ENCODE measurements around the gene CCDC116. TPM values are rescaled to one million over a fixed set of nuclear protein-coding genes. Genes with fewer than 3 reads are reported as not detected.
"Not testable (repeated sequence)": the region's sequence is repeated elsewhere in the genome, so short reads cannot be mapped to it uniquely, and the experiment has no call there.

The CCDC116 gene
- total and polyA plus RNA-seq, 10 of the 15 experiments (the other 5 are each of a cell fraction or from before 2014, with no cell fraction given) = 0.04 to 0.18 (median 0.04) TPM; not detected in 6

- TF ChIP-seq NKRF (conservative IDR thresholded peaks at IDR 0.05) (peak; percentile 51; the same call in 1 of the 2 replicates), MEF2B (IDR thresholded peaks at IDR 0.05; ENCODE audit: partially characterized antibody, poor library complexity, severe bottlenecking) (peak; percentile 61)
These were observed 10.3 kb downstream of the CCDC116 start (continued) for GRCh38 chr22:21642584-21643448.

- intact Hi-C loops (cut with micrococcal nuclease; ENCODE audit: unreplicated experiment) = loop anchor here (10.0 kb wide), 1 partner anchor 59 kb away; no protein-coding TSS in a partner anchor
- Histone ChIP-seq H3K9me3 (replicated peaks; ENCODE audit: control insufficient read depth, insufficient read depth, low read length) (no peaks in the 10 kb centered on the region), H3K4me1 (ENCODE audit: control insufficient read depth, insufficient read depth, low read length) (peaks cover 15% of the 10 kb centered on the region), H2AFZ (ENCODE audit: control insufficient read depth, low read depth, low read length) (no peak overlapping the region; the same call in 1 of the 2 replicates), H3K4me2 (ENCODE audit: control insufficient read depth, insufficient read depth) (peak overlapping the region; percentile 93), H3K79me2 (ENCODE audit: control insufficient read depth, insufficient read depth, low read length) (peaks cover 26% of the 10 kb centered on the region), H3K27ac (ENCODE audit: control insufficient read depth, insufficient read depth) (peak overlapping the region; percentile 88; the same call in 1 of the 2 replicates), H3K36me3 (ENCODE audit: control insufficient read depth in 2 of 2, insufficient read depth in 2 of 2, low read length in 1 of 2) (peaks cover under 1 to 6% of the 10 kb centered on the region in 2 experiments), H3K4me3 (peak overlapping the region; percentile 97), H3K27me3 (replicated peaks in 1 of 2; ENCODE audit: control insufficient read depth in 2 of 2, insufficient read depth in 2 of 2, low read length in 1 of 2) (no peaks in the 10 kb centered on the region), H4K20me1 (ENCODE audit: control insufficient read depth, insufficient read depth) (peaks cover 4% of the 10 kb centered on the region; the same call in 1 of the 2 replicates), H3K9ac (ENCODE audit: control insufficient read depth, insufficient read depth, low read length) (peak overlapping the region; percentile 90)
- TF ChIP-seq BHLHE40 (IDR thresholded peaks at IDR 0.05; ENCODE audit: borderline replicate concordance in 1 of 2, low read depth in 2 of 2, low read length in 1 of 2) (no peak), CTCF (IDR thresholded peaks at IDR 0.05 in 2 of 3, conservative IDR thresholded peaks at IDR 0.05 in 1 of 3; ENCODE audit: control insufficient read depth in 2 of 3, extremely low read depth in 1 of 3, insufficient read depth in 1 of 3, low read depth in 3 of 3, low read length in 3 of 3) (peak; percentile 16 to 42 (median 18); a peak in 2 of 6 replicates)
- ChIA-PET CTCF (interaction anchor here (0.6 to 5.6 kb wide), 13 partner anchors 10 to 210 kb away, joined by 3 to 106 read pairs (median 4); partner anchors contain the start of genes CCDC116 and YDJC), POLR2A (interaction anchor here (3.6 kb wide), 1 partner anchor 14 kb away, joined by 42 read pairs; the partner anchor contains the start of gene YDJC), SMC1A (ENCODE audit: uncharacterized antibody, unreplicated experiment) (interaction anchor here (0.6 to 3.9 kb wide), 6 partner anchors 11 to 310 kb away, joined by 3 to 39 read pairs (median 4); partner anchors contain the start of genes CCDC116 and YDJC), RAD21 (ENCODE audit: unreplicated experiment) (interaction anchor here (0.6 to 3.4 kb wide), 5 partner anchors 8 to 1405 kb away, joined by 3 to 50 read pairs (median 12); partner anchors contain the start of gene YDJC)
- no TSS peak for BruUV-seq (replicated peaks)
- DNase-seq (ENCODE audit: low read depth, low spot score) (no peak), ATAC-seq (no peak), FAIRE-seq (no peak)
- in situ Hi-C loops (cut with MboI) = no loop called here
- WGBS (ENCODE audit: insufficient coverage, insufficient replicate concordance, low lambda C conversion rate, missing lambda C conversion rate) = 82% methylated on average over 22 of the region's 22 CpGs
These were observed 11.2 kb downstream of the CCDC116 start for GRCh38 chr22:21643533-21644357.

- DNase-seq (ENCODE audit: low read depth, low spot score); ATAC-seq; H2AFZ ChIP-seq (ENCODE audit: control insufficient read depth, low read depth, low read length); in situ Hi-C loops (cut with MboI); POLR2A ChIA-PET; H3K9me3 ChIP-seq (replicated peaks; ENCODE audit: control insufficient read depth, insufficient read depth, low read length); H3K27me3 ChIP-seq (replicated peaks in 1 of 2; ENCODE audit: control insufficient read depth in 2 of 2, insufficient read depth in 2 of 2, low read length in 1 of 2); H3K36me3 ChIP-seq (ENCODE audit: control insufficient read depth in 2 of 2, insufficient read depth in 2 of 2, low read length in 1 of 2); H3K4me3 ChIP-seq; H3K4me2 ChIP-seq (ENCODE audit: control insufficient read depth, insufficient read depth); H3K9ac ChIP-seq (ENCODE audit: control insufficient read depth, insufficient read depth, low read length); H4K20me1 ChIP-seq (ENCODE audit: control insufficient read depth, insufficient read depth); FAIRE-seq; BruUV-seq (replicated peaks); H3K27ac ChIP-seq (ENCODE audit: control insufficient read depth, insufficient read depth): not testable (repeated sequence)
- peaks cover 15% of the 10 kb centered on the region for H3K4me1 ChIP-seq (ENCODE audit: control insufficient read depth, insufficient read depth, low read length)
- 89% methylated on average over 6 of the region's 6 CpGs for WGBS (ENCODE audit: insufficient coverage, insufficient replicate concordance, low lambda C conversion rate, missing lambda C conversion rate)
- RAD21 ChIA-PET (ENCODE audit: unreplicated experiment) = interaction anchor here (1.5 to 3.6 kb wide), 2 partner anchors 15 to 17 kb away, joined by 5 to 19 read pairs; partner anchors contain the start of gene YDJC
- CTCF ChIA-PET = interaction anchor here (0.8 to 3.0 kb wide), 10 partner anchors 9 to 760 kb away, joined by 3 to 60 read pairs (median 6); partner anchors contain the start of genes PPM1F and YDJC
- SMC1A ChIA-PET (ENCODE audit: uncharacterized antibody, unreplicated experiment) = interaction anchor here (1.6 to 3.0 kb wide), 2 partner anchors 15 to 69 kb away, joined by 3 to 23 read pairs; partner anchors contain the start of gene YDJC
- peaks cover 26% of the 10 kb centered on the region for H3K79me2 ChIP-seq (ENCODE audit: control insufficient read depth, insufficient read depth, low read length)
- intact Hi-C loops (cut with micrococcal nuclease; ENCODE audit: unreplicated experiment) = loop anchor here (10.0 kb wide), 1 partner anchor 61 kb away; no protein-coding TSS in a partner anchor
These were observed 13.0 kb downstream of the CCDC116 start for GRCh38 chr22:21645513-21645912.
